ENCODE measurements around the gene PERP.

- TF ChIP-seq CTCF (IDR thresholded peaks at IDR 0.05; ENCODE audit: insufficient read depth, low read depth, low read length): no peak
- TF ChIP-seq EZH2 (IDR thresholded peaks at IDR 0.05; ENCODE audit: insufficient read depth, low read length): no peak
Observed at GRCh38 chr6:138104618-138105213, 2.5 kb downstream of the PERP start.
